Urothelium cell line (cell line): ENCODE data around the gene FOXO6.

Source experiments
- DNase-seq: peaks from one replicate; pipeline ENCODE4 v3.0.0; 2011; ENCODE audit warnings: low spot score, mixed read lengths
- FAIRE-seq: peaks from 2 replicates; lab custom pipeline; 2011; peaks lifted over from hg19 to GRCh38; lab: Jason Lieb, UNC

Gene FOXO6

GRCh38 chr1:41419584-41420295 lies 58.5 kb downstream of the FOXO6 start:
- FAIRE-seq: peak; percentile 96
- no peak for DNase-seq

GRCh38 chr1:41420351-41420750 lies 59.1 kb downstream of the FOXO6 start:
- FAIRE-seq: no peak
- DNase-seq: no peak

- FAIRE-seq (no peak), DNase-seq (no peak)
Measured at GRCh38 chr1:41420860-41421259, 59.6 kb downstream of the FOXO6 start.

GRCh38 chr1:41422306-41422705 lies 61.1 kb downstream of the FOXO6 start:
- no peak for FAIRE-seq

GRCh38 chr1:41423511-41424191 lies 62.4 kb downstream of the FOXO6 start:
- no peak for DNase-seq

More at GRCh38 chr1:41422306-41422705, 61.1 kb downstream of the FOXO6 start:
- no peak for DNase-seq

GRCh38 chr1:41424581-41425118 lies 63.4 kb downstream of the FOXO6 start:
- FAIRE-seq: peak; percentile 100
- no peak for DNase-seq

More at GRCh38 chr1:41423511-41424191, 62.4 kb downstream of the FOXO6 start:
- FAIRE-seq: no peak

- DNase-seq (no peak), FAIRE-seq (no peak)
Measured at GRCh38 chr1:41425369-41425768, 64.1 kb downstream of the FOXO6 start.

- DNase-seq (no peak), FAIRE-seq (peak; percentile 90)
Measured at GRCh38 chr1:41426201-41426890, 65.1 kb downstream of the FOXO6 start.

- DNase-seq: no peak
- FAIRE-seq: no peak
Measured at GRCh38 chr1:41427122-41427913, 66.1 kb downstream of the FOXO6 start.

- no peak for DNase-seq
- peak; percentile 32 for FAIRE-seq
Measured at GRCh38 chr1:41427916-41428737, 66.9 kb downstream of the FOXO6 start.

GRCh38 chr1:41428738-41429640 lies 67.8 kb downstream of the FOXO6 start:
- peak; percentile 84 for FAIRE-seq
- no peak for DNase-seq

GRCh38 chr1:41429641-41430035 lies 68.4 kb downstream of the FOXO6 start:
- DNase-seq: no peak
- no peak for FAIRE-seq

- FAIRE-seq: peak; percentile 65
- no peak for DNase-seq
Measured at GRCh38 chr1:41430069-41430468, 68.8 kb downstream of the FOXO6 start.

GRCh38 chr1:41430582-41430981 lies 69.3 kb downstream of the FOXO6 start:
- no peak for DNase-seq
- FAIRE-seq: no peak

- FAIRE-seq (peak; percentile 84), DNase-seq (no peak)
Measured at GRCh38 chr1:41431490-41432350, 70.5 kb downstream of the FOXO6 start.
